HG03571 (cell line): Measurements from ENCODE around the gene ZNF778.
"Not testable (repeated sequence)": the region's sequence is repeated elsewhere in the genome, so short reads cannot be mapped to it uniquely, and the experiment has no call there.

Source experiments
- ATAC-seq: cut with Tn5 transposase; IDR thresholded peaks from one replicate; pipeline ENCODE4 v1.9.1; 2021; ENCODE audit not compliant: unreplicated experiment

ZNF778 gene

GRCh38 chr16:89210904-89211515 lies 6.5 kb upstream of the ZNF778 start:
- ATAC-seq: no peak

- no peak for ATAC-seq
These were observed 977 bp upstream of the ZNF778 start for GRCh38 chr16:89216315-89217137.

GRCh38 chr16:89217138-89217387 lies 440 bp upstream of the ZNF778 start:
- ATAC-seq: no peak

GRCh38 chr16:89219365-89219764 lies 1.9 kb downstream of the ZNF778 start:
- ATAC-seq: no peak

GRCh38 chr16:89221604-89222003 lies 4.1 kb downstream of the ZNF778 start:
- no peak for ATAC-seq

GRCh38 chr16:89222931-89223330 lies 5.4 kb downstream of the ZNF778 start:
- no peak for ATAC-seq

GRCh38 chr16:89224665-89225064 lies 7.2 kb downstream of the ZNF778 start:
- no peak for ATAC-seq

GRCh38 chr16:89230255-89230654 lies 12.8 kb downstream of the ZNF778 start:
- ATAC-seq: no peak

- ATAC-seq: no peak
These were observed 14.6 kb downstream of the ZNF778 start for GRCh38 chr16:89232107-89232506.

- no peak for ATAC-seq
These were observed 16.4 kb downstream of the ZNF778 start for GRCh38 chr16:89233678-89234490.

GRCh38 chr16:89237733-89238132 lies 20.2 kb downstream of the ZNF778 start:
- ATAC-seq: no peak

- ATAC-seq: peak; percentile 69
These were observed 23.9 kb downstream of the ZNF778 start for GRCh38 chr16:89241187-89242007.

GRCh38 chr16:89242795-89243200 lies 25.3 kb downstream of the ZNF778 start:
- no peak for ATAC-seq

- ATAC-seq: no peak
These were observed 26.2 kb downstream of the ZNF778 start for GRCh38 chr16:89243664-89244063.

- not testable (repeated sequence) for ATAC-seq
These were observed 26.8 kb downstream of the ZNF778 start for GRCh38 chr16:89244264-89244663.

GRCh38 chr16:89244754-89245153 lies 27.3 kb downstream of the ZNF778 start:
- no peak for ATAC-seq

- no peak for ATAC-seq
These were observed 28.9 kb downstream of the ZNF778 start for GRCh38 chr16:89246383-89246902.

- ATAC-seq: peak; percentile 52
These were observed 29.6 kb downstream of the ZNF778 start for GRCh38 chr16:89246903-89247733.

GRCh38 chr16:89247734-89248075 lies 30.2 kb downstream of the ZNF778 start:
- ATAC-seq: not testable (repeated sequence)
